ENCODE data around the gene ALDH3A2.

ALDH3A2 gene

DNA sequence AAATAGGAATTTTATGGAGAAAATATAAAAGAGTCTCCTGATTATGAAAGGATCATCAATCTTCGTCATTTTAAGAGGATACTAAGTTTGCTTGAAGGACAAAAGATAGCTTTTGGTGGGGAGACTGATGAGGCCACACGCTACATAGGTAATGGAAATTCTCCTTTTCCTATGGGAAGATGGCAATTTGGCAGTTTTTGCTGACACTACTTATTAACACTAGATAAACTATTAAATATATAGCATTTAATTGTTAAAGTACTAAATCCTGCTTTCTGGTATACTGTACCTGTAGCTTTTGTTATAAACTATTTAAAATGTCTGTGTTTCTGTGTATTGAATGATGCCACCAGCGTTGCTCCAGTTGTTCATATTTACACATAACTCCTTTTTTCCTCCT, 12.6 kb downstream of the ALDH3A2 start:
- TF ChIP-seq, protein P1, sequence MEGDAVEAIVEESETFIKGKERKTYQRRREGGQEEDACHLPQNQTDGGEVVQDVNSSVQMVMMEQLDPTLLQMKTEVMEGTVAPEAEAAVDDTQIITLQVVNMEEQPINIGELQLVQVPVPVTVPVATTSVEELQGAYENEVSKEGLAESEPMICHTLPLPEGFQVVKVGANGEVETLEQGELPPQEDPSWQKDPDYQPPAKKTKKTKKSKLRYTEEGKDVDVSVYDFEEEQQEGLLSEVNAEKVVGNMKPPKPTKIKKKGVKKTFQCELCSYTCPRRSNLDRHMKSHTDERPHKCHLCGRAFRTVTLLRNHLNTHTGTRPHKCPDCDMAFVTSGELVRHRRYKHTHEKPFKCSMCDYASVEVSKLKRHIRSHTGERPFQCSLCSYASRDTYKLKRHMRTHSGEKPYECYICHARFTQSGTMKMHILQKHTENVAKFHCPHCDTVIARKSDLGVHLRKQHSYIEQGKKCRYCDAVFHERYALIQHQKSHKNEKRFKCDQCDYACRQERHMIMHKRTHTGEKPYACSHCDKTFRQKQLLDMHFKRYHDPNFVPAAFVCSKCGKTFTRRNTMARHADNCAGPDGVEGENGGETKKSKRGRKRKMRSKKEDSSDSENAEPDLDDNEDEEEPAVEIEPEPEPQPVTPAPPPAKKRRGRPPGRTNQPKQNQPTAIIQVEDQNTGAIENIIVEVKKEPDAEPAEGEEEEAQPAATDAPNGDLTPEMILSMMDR (IDR thresholded peaks at IDR 0.05; ENCODE audit: borderline replicate concordance, extremely low read depth, low read length, poor library complexity, severe bottlenecking): no peak
- no peak for TF ChIP-seq EZH2 (IDR thresholded peaks at IDR 0.05; ENCODE audit: borderline replicate concordance, low read depth, low read length, severe bottlenecking)

DNA sequence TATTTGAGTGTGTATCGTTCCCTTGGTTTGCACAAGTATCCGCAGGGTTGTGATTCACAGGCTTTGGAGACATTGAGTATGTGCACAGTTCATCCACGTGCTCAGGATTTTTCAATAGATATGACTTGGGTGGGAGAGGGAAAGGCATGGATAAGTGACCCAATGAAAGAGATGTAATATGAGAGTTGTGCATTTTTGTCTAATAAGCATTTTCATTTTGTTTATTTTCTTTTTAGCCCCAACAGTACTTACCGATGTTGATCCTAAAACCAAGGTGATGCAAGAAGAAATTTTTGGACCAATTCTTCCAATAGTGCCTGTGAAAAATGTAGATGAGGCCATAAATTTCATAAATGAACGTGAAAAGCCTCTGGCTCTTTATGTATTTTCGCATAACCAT, 14.5 kb downstream of the ALDH3A2 start:
- Histone ChIP-seq H3K27me3 (ENCODE audit: insufficient read depth, low read length, poor library complexity) (peaks cover 34% of the 10 kb centered on the region), H2AFZ (ENCODE audit: low read depth, low read length) (no peak overlapping the region), H4K20me1 (ENCODE audit: insufficient read depth, low read length) (no peaks in the 10 kb centered on the region), H3K4me2 (ENCODE audit: insufficient read depth, low read length) (no peak overlapping the region), H3K4me3 (ENCODE audit: low read depth in 1 of 2, low read length in 2 of 2) (no peak overlapping the region), H3K79me2 (ENCODE audit: insufficient read depth, low read length) (no peaks in the 10 kb centered on the region), H3K4me1 (ENCODE audit: insufficient read depth, low read length) (no peaks in the 10 kb centered on the region), H3K9me3 (ENCODE audit: insufficient read depth, low read length, severe bottlenecking) (no peaks in the 10 kb centered on the region), H3K36me3 (ENCODE audit: insufficient read depth, low read length) (no peaks in the 10 kb centered on the region), H3K9ac (ENCODE audit: low read depth, low read length) (no peak overlapping the region), H3K27ac (ENCODE audit: low read length) (no peak overlapping the region)
- TF ChIP-seq, protein P1 (IDR thresholded peaks at IDR 0.05; ENCODE audit: borderline replicate concordance, extremely low read depth, low read length, poor library complexity, severe bottlenecking): no peak
- no peak for TF ChIP-seq EZH2 (IDR thresholded peaks at IDR 0.05; ENCODE audit: borderline replicate concordance, low read depth, low read length, severe bottlenecking)
- DNase-seq: no peak
- ATAC-seq (ENCODE audit: insufficient read depth, low read depth): no peak

More for the DNA sequence above, 12.6 kb downstream of the ALDH3A2 start:
- no peaks in the 10 kb centered on the region for H3K9me3 ChIP-seq (ENCODE audit: insufficient read depth, low read length, severe bottlenecking)
- ATAC-seq (ENCODE audit: insufficient read depth, low read depth) (no peak), DNase-seq (no peak)
- H3K79me2 ChIP-seq (ENCODE audit: insufficient read depth, low read length): no peaks in the 10 kb centered on the region
- H3K4me3 ChIP-seq (ENCODE audit: low read depth in 1 of 2, low read length in 2 of 2): no peak overlapping the region
- peaks cover 37% of the 10 kb centered on the region for H3K27me3 ChIP-seq (ENCODE audit: insufficient read depth, low read length, poor library complexity)
- no peak overlapping the region for H3K4me2 ChIP-seq (ENCODE audit: insufficient read depth, low read length)
- H3K27ac ChIP-seq (ENCODE audit: low read length): no peak overlapping the region
- no peaks in the 10 kb centered on the region for H4K20me1 ChIP-seq (ENCODE audit: insufficient read depth, low read length)
- H3K4me1 ChIP-seq (ENCODE audit: insufficient read depth, low read length): no peaks in the 10 kb centered on the region
- H3K9ac ChIP-seq (ENCODE audit: low read depth, low read length): no peak overlapping the region
- no peak overlapping the region for H2AFZ ChIP-seq (ENCODE audit: low read depth, low read length)
- H3K36me3 ChIP-seq (ENCODE audit: insufficient read depth, low read length): no peaks in the 10 kb centered on the region

DNA sequence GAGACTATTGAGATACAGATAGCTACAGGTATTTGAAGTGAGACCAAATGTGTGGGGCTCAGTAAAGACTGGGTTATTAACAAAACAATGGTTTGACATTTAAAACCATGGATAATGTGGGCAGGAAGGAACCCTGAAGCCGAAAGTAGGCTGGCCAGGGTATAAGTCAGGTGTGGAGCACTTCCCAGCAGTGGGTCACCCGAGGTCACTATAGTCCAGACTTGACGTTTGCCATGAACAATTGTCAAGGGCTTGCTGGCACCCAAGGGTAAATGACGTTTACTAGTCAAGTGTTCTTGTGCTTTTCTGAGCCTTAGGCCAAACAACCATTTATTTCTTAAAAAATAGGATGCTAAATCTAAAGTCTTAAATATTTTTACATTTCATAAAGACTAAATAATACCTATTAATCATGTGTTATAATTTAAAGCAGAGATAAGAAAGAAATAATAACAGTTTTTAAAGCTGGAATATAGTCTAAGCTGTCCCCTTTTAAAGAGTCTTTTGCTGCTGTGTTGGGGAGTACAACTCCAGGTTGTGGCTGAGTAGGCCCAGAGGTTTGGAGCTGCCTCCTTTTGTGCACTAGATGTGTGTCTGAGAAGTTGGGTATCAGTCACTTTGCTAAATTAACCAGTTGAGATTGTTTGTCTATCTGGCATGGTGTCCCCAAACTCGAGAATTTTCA, 15.7 kb downstream of the ALDH3A2 start:
- no peaks in the 10 kb centered on the region for H3K4me1 ChIP-seq (ENCODE audit: insufficient read depth, low read length)
- no peaks in the 10 kb centered on the region for H3K36me3 ChIP-seq (ENCODE audit: insufficient read depth, low read length)

More for the DNA sequence above, 15.7 kb downstream of the ALDH3A2 start:
- no peak for ATAC-seq (ENCODE audit: insufficient read depth, low read depth)
- Histone ChIP-seq H3K4me2 (ENCODE audit: insufficient read depth, low read length) (no peak overlapping the region), H3K4me3 (ENCODE audit: low read depth in 1 of 2, low read length in 2 of 2) (no peak overlapping the region), H3K27ac (ENCODE audit: low read length) (no peak overlapping the region), H3K27me3 (ENCODE audit: insufficient read depth, low read length, poor library complexity) (peaks cover 34% of the 10 kb centered on the region), H3K9me3 (ENCODE audit: insufficient read depth, low read length, severe bottlenecking) (no peaks in the 10 kb centered on the region), H3K9ac (ENCODE audit: low read depth, low read length) (no peak overlapping the region), H3K79me2 (ENCODE audit: insufficient read depth, low read length) (no peaks in the 10 kb centered on the region), H2AFZ (ENCODE audit: low read depth, low read length) (no peak overlapping the region), H4K20me1 (ENCODE audit: insufficient read depth, low read length) (no peaks in the 10 kb centered on the region)
- no peak for TF ChIP-seq EZH2 (IDR thresholded peaks at IDR 0.05; ENCODE audit: borderline replicate concordance, low read depth, low read length, severe bottlenecking)
- TF ChIP-seq, protein P1 (IDR thresholded peaks at IDR 0.05; ENCODE audit: borderline replicate concordance, extremely low read depth, low read length, poor library complexity, severe bottlenecking): no peak
- no peak for DNase-seq

All from DND-41 (cell line).